Activated naive CD4-positive, alpha-beta T cell treated with anti-CD3 and anti-CD28 coated beads, Interleukin-2, amount 10 ng/mL, durations not matched to agents 7 days and 5 days (primary cell): ENCODE results near the gene SLC1A2.

Experiments
- CTCF ChIA-PET: fragments of 350-600 bp; sonication (Branson Sonifier 250); formaldehyde crosslinking; loops from one replicate; lab custom pipeline; 2021; ENCODE audit warnings: antibody characterized with exemption; lab: Charles Lee
- DNase-seq: peaks from one replicate; pipeline ENCODE4 v3.0.0-alpha.2; 2020
- H3K27ac Mint-ChIP-seq: one replicate; pipeline ENCODE4 v1.8.0; 2021; ENCODE audit warnings: mild to moderate bottlenecking, moderate library complexity, mixed read lengths
- H3K27me3 Mint-ChIP-seq: one replicate; pipeline ENCODE4 v1.8.0; 2021; ENCODE audit warnings: mild to moderate bottlenecking, mixed read lengths
- H3K36me3 Mint-ChIP-seq: one replicate; pipeline ENCODE4 v1.8.0; 2021; ENCODE audit warnings: mixed read lengths
- H3K4me1 Mint-ChIP-seq: one replicate; pipeline ENCODE4 v1.8.0; 2021; ENCODE audit warnings: mixed read lengths
- H3K4me3 Mint-ChIP-seq: one replicate; pipeline ENCODE4 v1.8.0; 2021; ENCODE audit warnings: mild to moderate bottlenecking, moderate library complexity, mixed read lengths
- H3K9me3 Mint-ChIP-seq: one replicate; pipeline ENCODE4 v1.8.0; 2021; ENCODE audit warnings: mixed read lengths

Gene SLC1A2

DNA sequence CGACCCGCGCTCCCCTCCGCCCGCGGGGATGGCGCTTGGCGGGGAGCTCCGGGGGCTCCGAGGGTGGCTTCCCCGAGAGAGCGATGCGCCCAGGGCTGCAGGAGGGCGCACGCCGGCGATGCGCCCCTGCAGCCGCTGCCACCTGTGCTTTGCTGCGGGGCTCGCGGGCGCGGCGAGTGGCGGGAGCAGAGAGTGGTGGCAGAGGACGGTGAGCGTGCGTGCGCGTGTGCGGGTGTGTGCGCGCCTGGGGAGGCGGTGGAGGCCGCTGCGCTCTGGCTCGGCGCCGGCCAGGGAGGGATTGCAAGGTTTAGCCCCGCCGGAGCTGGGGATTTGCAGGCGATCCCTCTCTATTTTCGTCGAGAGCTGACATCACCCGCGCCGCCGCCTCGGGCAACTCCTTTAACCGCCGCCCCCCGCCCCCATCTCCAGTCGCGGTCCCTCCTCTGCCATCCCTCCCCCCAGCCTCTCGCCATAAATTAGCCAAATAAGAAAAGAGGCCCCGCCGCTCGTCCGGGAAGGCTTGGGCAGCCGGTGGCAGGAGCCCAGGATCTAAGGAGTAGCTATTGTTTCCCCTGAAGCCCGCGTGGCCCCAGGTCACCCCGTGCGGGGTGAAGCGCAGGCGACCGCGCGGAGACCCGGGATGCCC, at the start of gene SLC1A2:
SLC1A2 (minus strand) TSS at position 375 of the 646 bp plus-strand sequence. CDS start 592 bp downstream, outside the sequence.
- Mint-ChIP-seq H3K27ac (no peak within 1 kb of the TSS), H3K9me3 (no peaks in the 10 kb centered on the region), H3K4me1 (peaks cover 16% of the 10 kb centered on the region), H3K36me3 (no peaks in the 10 kb centered on the region), H3K4me3 (peak within 1 kb of the TSS; percentile 60), H3K27me3 (peaks cover 95% of the 10 kb centered on the region)
- CTCF ChIA-PET = no interaction called here
- peak; percentile 26 for DNase-seq

GRCh38 chr11:35466058-35466457, 46.7 kb upstream of the SLC1A2 start:
- CTCF ChIA-PET = no interaction called here
- Mint-ChIP-seq H3K4me1 (no peaks in the 10 kb centered on the region), H3K9me3 (no peaks in the 10 kb centered on the region), H3K27ac (no peak overlapping the region), H3K27me3 (peaks cover 17% of the 10 kb centered on the region), H3K4me3 (no peak overlapping the region), H3K36me3 (no peaks in the 10 kb centered on the region)
- DNase-seq = no peak

- Mint-ChIP-seq H3K36me3 (no peaks in the 10 kb centered on the region), H3K9me3 (no peaks in the 10 kb centered on the region), H3K4me3 (no peak overlapping the region), H3K4me1 (no peaks in the 10 kb centered on the region), H3K27ac (no peak overlapping the region), H3K27me3 (peaks cover 16% of the 10 kb centered on the region)
- CTCF ChIA-PET = interaction anchor here (1.0 kb wide), 1 partner anchor 21 kb away, joined by 3 read pairs; no protein-coding TSS in a partner anchor
- no peak for DNase-seq
Measured at GRCh38 chr11:35464308-35464707, 45.0 kb upstream of the SLC1A2 start.

- Mint-ChIP-seq H3K36me3 (no peaks in the 10 kb centered on the region), H3K27me3 (peaks cover 11% of the 10 kb centered on the region)
- CTCF ChIA-PET = interaction anchor here (0.6 to 1.0 kb wide), 2 partner anchors 22 to 1467 kb away, joined by 3 read pairs; no protein-coding TSS in a partner anchor
Measured at GRCh38 chr11:35463331-35463751, 44.0 kb upstream of the SLC1A2 start.

DNA sequence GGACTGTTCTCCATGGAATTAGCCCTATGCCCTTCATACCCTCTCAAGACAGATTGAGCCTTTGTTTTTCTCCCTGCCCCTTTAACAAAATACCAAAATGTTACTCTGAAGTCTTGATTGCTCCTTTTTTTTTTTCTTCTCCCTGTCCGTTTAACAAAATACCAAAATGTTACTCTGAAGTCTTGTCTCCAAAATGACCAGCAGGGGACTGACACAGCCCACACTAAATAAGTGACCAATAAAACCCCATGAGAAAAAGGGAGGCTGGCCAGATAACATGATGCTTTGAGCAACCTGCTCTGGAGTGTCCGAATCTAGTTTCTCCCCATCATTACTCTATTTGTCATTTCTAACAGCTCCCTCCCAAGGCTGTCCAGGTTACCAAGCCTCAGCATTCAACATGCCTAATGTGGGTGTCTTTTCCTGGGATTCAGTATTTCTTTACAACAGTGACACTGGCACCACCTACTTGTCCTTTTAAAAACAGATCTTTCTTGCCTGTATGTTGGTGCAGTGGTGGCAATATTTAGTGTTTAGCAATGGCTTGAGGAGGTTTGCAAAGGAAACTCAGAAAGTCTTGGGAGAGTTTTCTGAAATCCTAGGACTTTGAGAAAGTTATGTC, 42.7 kb upstream of the SLC1A2 start:
- H3K27me3 Mint-ChIP-seq = peaks cover 6% of the 10 kb centered on the region
- no peak overlapping the region for H3K27ac Mint-ChIP-seq

More at GRCh38 chr11:35463331-35463751, 44.0 kb upstream of the SLC1A2 start:
- H3K4me3 Mint-ChIP-seq = no peak overlapping the region
- no peak overlapping the region for H3K27ac Mint-ChIP-seq
- DNase-seq = no peak
- H3K9me3 Mint-ChIP-seq = no peaks in the 10 kb centered on the region
- H3K4me1 Mint-ChIP-seq = no peaks in the 10 kb centered on the region

DNA sequence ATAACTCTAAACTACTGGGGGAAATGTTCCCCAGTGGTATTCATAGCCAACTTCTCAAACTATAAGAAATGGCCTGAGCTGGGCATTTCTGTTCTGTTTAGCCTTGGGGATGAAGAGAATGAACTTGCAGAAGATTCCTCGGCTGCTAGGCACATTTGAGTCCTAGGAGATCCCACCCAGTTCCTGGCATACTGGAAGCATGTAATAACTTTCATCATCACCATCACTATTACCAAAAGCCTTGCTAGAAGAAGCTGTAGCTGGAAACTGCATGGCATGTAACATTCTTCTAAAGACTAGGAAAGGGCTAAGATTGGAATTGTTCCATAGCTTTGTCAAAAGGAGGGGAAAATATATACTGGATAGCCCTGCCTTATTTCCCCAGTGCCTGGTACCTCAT, 40.1 kb upstream of the SLC1A2 start:
- no peak for DNase-seq
- peaks cover 6% of the 10 kb centered on the region for H3K27me3 Mint-ChIP-seq
- no peaks in the 10 kb centered on the region for H3K4me1 Mint-ChIP-seq
- no peak overlapping the region for H3K4me3 Mint-ChIP-seq
- CTCF ChIA-PET = no interaction called here
- H3K9me3 Mint-ChIP-seq = no peaks in the 10 kb centered on the region
- H3K27ac Mint-ChIP-seq = no peak overlapping the region
- H3K36me3 Mint-ChIP-seq = no peaks in the 10 kb centered on the region

More for the DNA sequence above, 42.7 kb upstream of the SLC1A2 start:
- H3K9me3 Mint-ChIP-seq = no peaks in the 10 kb centered on the region
- no peak for DNase-seq
- H3K4me3 Mint-ChIP-seq = no peak overlapping the region
- no peaks in the 10 kb centered on the region for H3K4me1 Mint-ChIP-seq
- CTCF ChIA-PET = no interaction called here
- H3K36me3 Mint-ChIP-seq = no peaks in the 10 kb centered on the region

DNA sequence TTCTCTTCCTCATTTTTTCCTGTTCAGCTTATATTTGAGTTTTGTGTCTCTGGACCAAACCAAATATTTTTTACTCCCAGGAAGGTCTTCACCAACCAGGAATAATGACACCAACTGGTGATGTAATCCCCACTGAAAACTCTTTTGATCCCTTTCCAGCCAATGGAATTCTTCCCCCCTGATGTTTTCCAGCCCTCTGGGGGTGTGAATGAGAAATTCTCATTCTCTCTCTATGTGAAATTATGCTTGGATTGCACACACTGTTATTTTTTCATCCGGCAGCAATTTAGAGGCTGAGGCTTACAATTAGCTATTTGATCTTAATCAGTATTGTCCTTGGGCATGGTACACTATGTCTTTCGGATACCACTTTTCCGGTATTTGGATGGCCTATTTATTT, 39.5 kb upstream of the SLC1A2 start:
- Mint-ChIP-seq H3K36me3 (no peaks in the 10 kb centered on the region), H3K27me3 (peaks cover 12% of the 10 kb centered on the region), H3K27ac (no peak overlapping the region), H3K4me3 (no peak overlapping the region), H3K9me3 (no peaks in the 10 kb centered on the region), H3K4me1 (no peaks in the 10 kb centered on the region)
- CTCF ChIA-PET = no interaction called here
- DNase-seq = no peak

GRCh38 chr11:35454362-35454761, 35.0 kb upstream of the SLC1A2 start:
- no peak for DNase-seq
- Mint-ChIP-seq H3K27me3 (peaks cover 17% of the 10 kb centered on the region), H3K36me3 (no peaks in the 10 kb centered on the region), H3K4me1 (no peaks in the 10 kb centered on the region), H3K27ac (no peak overlapping the region), H3K4me3 (no peak overlapping the region), H3K9me3 (no peaks in the 10 kb centered on the region)
- CTCF ChIA-PET = no interaction called here

- Mint-ChIP-seq H3K36me3 (no peaks in the 10 kb centered on the region), H3K9me3 (no peaks in the 10 kb centered on the region), H3K27ac (no peak overlapping the region), H3K4me1 (no peaks in the 10 kb centered on the region), H3K27me3 (peaks cover 40% of the 10 kb centered on the region), H3K4me3 (no peak overlapping the region)
- no peak for DNase-seq
- CTCF ChIA-PET = no interaction called here
Measured at GRCh38 chr11:35436581-35437250, 17.4 kb upstream of the SLC1A2 start.

GRCh38 chr11:35433588-35433987, 14.2 kb upstream of the SLC1A2 start:
- Mint-ChIP-seq H3K9me3 (no peaks in the 10 kb centered on the region), H3K4me3 (no peak overlapping the region), H3K4me1 (no peaks in the 10 kb centered on the region), H3K36me3 (no peaks in the 10 kb centered on the region), H3K27ac (no peak overlapping the region), H3K27me3 (peaks cover 29% of the 10 kb centered on the region)
- CTCF ChIA-PET = no interaction called here
- no peak for DNase-seq

GRCh38 chr11:35432464-35432863, 13.1 kb upstream of the SLC1A2 start:
- CTCF ChIA-PET = no interaction called here
- H3K4me1 Mint-ChIP-seq = no peaks in the 10 kb centered on the region
- no peak overlapping the region for H3K4me3 Mint-ChIP-seq
- peaks cover 31% of the 10 kb centered on the region for H3K27me3 Mint-ChIP-seq
- no peaks in the 10 kb centered on the region for H3K36me3 Mint-ChIP-seq
- H3K27ac Mint-ChIP-seq = no peak overlapping the region
- H3K9me3 Mint-ChIP-seq = no peaks in the 10 kb centered on the region
- no peak for DNase-seq

- Mint-ChIP-seq H3K27ac (no peak overlapping the region), H3K4me1 (no peaks in the 10 kb centered on the region), H3K4me3 (no peak overlapping the region), H3K9me3 (no peaks in the 10 kb centered on the region), H3K36me3 (no peaks in the 10 kb centered on the region), H3K27me3 (peaks cover 52% of the 10 kb centered on the region)
- DNase-seq = no peak
- CTCF ChIA-PET = no interaction called here
Measured at GRCh38 chr11:35427071-35427470, 7.7 kb upstream of the SLC1A2 start.

- H3K4me1 Mint-ChIP-seq = no peaks in the 10 kb centered on the region
- no peak for DNase-seq
- no peak overlapping the region for H3K27ac Mint-ChIP-seq
- H3K9me3 Mint-ChIP-seq = no peaks in the 10 kb centered on the region
- H3K4me3 Mint-ChIP-seq = no peak overlapping the region
- CTCF ChIA-PET = no interaction called here
- H3K36me3 Mint-ChIP-seq = no peaks in the 10 kb centered on the region
- H3K27me3 Mint-ChIP-seq = peaks cover 56% of the 10 kb centered on the region
Measured at GRCh38 chr11:35426351-35426750, 7.0 kb upstream of the SLC1A2 start.

DNA sequence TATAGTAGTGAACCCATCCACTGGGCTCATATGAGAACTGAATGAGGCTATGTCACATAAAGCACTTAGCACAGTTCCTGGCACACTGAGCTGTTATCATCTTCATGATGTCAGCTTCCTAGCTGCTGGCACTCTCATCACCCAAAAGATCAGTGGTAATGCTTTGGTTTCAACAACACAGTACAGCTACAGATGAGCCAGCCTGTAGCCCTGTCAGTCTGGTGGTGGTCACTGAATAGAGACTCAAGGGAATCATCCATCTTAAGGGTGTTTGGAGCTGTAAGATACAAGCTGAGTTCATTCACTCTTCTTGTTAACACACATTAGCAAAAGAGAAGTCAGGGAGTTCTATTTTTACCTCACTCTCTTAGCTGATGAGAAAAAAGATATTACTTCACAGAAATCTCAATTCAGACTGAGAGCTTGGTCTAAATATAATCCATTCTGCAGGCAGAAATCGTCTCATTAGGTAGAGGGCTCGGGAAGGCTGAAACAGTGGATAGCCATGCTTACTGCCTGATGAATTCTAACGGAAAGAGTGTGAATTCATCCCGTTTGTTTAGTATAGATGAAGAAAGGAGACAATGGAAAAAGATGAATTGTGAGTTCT, 6.3 kb upstream of the SLC1A2 start:
- Mint-ChIP-seq H3K36me3 (no peaks in the 10 kb centered on the region), H3K27ac (no peak overlapping the region), H3K9me3 (no peaks in the 10 kb centered on the region), H3K4me1 (peaks cover 2% of the 10 kb centered on the region), H3K4me3 (no peak overlapping the region), H3K27me3 (peaks cover 58% of the 10 kb centered on the region)
- DNase-seq = no peak
- CTCF ChIA-PET = no interaction called here
